LNCAP (cell line): ENCODE measurements around the gene POLRMT.

ENCODE experiments used
- CTCF ChIP-seq: fragments of 450-650 bp; IDR thresholded peaks from 2 replicates; pipeline ENCODE4 v1.5.1; 2017; ENCODE audit warnings: mild to moderate bottlenecking

Gene POLRMT

DNA sequence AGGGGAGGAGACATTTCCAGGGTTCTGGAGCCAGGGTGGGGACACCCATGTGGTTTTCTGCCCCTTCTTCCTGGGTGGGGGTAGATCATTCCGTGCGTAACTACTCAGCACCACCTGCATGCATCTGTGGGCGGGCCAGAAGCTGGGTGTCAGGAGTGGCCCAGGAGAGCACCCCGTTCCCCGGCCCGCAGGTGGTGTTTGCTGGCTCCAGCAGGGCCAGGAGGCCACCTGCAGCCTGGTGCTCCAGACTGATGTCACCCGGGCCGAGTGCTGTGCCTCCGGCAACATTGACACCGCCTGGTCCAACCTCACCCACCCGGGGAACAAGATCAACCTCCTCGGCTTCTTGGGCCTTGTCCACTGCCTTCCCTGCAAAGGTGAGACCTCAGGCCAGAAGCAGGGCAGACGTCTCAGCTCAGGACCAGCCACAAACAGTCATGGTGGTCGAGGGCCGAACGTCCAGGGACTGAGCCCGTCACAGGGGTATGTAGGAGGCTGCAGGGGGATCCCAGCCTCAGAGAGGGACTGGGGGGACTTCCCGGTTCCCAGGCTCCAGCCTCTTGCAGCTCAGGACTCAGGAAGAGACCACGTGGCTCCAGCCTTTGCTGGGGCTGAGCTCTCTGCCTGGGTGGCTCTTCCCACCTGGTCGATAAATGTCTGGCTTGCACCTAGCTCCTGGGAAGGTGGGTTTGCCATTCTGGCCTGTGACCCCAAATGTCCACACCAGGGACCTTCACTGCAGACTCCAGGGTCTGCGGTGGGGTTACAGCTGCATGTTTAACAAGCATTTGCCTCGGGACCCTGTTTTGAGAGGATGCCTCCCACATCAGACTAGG is 44.5 kb upstream of the POLRMT start:
- no peak for TF ChIP-seq CTCF

DNA sequence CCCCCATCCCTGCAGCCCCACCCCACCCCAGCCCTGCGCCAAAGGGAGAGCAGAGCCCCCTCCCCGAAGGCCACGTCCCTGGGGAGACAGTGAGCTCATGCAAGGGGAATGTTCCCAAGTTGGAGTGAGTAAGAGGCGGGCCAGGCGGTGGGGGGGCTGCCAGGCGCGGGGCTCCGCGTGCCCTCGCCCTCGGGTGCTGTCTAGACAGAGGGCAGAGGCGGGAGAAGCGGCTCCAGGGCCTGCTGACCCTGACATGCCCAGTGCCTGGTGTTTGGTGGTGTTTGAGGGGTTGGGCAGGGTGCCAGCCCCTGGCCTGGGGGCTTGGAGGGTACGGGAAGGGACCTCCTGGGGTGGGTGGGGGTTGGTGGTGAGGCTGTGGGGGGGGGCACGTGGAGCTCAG is 43.9 kb upstream of the POLRMT start:
- TF ChIP-seq CTCF = no peak

GRCh38 chr19:676339-677105 is 43.2 kb upstream of the POLRMT start, which contains the start of gene FSTL3:
Gene FSTL3 (plus strand): TSS chr19:676392. CDS start chr19:676424, 32 bp downstream.
- TF ChIP-seq CTCF = no peak

DNA sequence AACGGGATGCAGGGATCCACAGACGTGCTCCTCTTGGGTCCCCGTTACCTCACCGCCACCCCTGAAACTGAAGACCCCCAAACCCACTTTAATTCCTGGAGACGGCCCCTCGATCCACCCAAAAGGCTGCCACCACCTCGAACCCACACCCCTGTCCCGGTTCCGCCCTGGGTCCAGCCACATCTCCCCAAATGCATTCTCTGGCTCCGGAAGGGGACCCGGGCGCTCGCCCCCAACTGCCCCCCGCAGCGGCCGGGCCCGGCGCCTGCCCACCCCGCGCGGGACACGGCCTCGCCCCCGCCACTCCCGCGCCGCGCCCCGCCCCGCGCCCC is 42.6 kb upstream of the POLRMT start:
- no peak for TF ChIP-seq CTCF

- TF ChIP-seq CTCF = no peak
Observed at GRCh38 chr19:674282-675151, 41.2 kb upstream of the POLRMT start.

DNA sequence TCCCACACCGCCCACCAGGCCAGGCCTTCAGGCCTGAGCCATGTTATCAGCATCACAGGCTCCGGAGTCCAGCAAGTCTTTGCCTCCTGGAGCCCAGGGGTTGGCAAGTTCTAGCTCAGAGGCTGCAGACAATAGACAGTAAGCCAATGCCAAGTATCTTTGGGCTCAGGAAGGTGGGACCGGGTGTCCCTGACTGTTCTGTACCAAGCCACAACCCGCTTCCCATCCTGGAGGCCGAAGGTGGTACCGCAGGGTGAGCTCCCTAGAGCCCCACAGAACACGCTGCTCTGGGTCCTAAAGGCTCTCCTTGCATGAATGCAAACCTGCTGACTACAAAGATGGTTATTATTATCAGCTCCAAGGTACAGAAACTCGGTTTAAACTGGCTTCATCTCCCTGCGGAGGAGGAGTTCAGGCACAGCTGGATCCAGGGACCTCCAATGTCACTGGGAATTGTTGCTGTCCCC is 37.3 kb upstream of the POLRMT start:
- TF ChIP-seq CTCF = no peak

DNA sequence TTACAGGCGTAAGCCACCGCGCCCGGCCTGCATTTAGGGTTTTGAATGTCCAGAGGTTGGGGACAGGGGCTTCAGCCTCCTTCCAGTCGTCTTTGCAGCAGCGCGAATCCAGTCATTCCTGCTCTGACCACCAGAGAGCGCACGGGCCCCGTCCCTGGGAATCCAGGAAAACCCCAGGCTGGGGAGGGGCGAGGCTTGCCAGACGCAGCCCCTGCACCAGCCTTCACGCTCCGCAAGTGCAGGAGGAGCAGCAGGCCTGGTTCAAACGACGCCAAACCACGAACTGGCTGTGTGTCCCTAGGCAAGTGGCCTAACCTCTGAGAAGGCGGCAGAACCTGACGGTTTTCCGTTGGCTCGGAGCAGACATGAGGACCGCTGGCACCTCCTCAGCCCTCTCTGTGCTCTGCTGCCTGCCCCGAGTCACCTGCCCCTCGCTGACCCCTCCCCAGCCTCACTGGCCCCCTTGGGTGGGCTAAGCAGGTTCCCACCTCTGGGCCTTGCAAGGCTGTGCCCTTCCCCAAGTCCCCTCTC is 31.6 kb upstream of the POLRMT start:
- peak; percentile 93 for TF ChIP-seq CTCF
